ENCODE results near the gene RNF44. TPM values are rescaled to one million over a fixed set of nuclear protein-coding genes. Genes with fewer than 3 reads are reported as not detected.

RNF44 gene
- total and polyA plus RNA-seq, 2 of the 4 experiments (the other 2 are of a cell fraction) = 0.54 to 12.4 TPM

GRCh38 chr5:176548967-176549444 is 11.8 kb upstream of the RNF44 start, which contains the start of gene CDHR2:
Gene CDHR2, plus strand, starts transcription at chr5:176549342. Its CDS starts 16,011 bp downstream, at chr5:176565353.
- Histone ChIP-seq H3K56ac (ENCODE audit: extremely low read depth, insufficient read depth, low read length) (no peak within 1 kb of the TSS), H2BK15ac (ENCODE audit: low read depth, low read length) (no peak within 1 kb of the TSS), H3K9me1 (ENCODE audit: insufficient read depth, low read length) (no peaks in the 10 kb centered on the region), H3K27me3 (ENCODE audit: control insufficient read depth, insufficient read depth, low read length) (peaks cover 16% of the 10 kb centered on the region; the same call in 1 of the 2 replicates), H4K91ac (ENCODE audit: insufficient read depth, low read depth, low read length) (no peak within 1 kb of the TSS), H3K4me2 (ENCODE audit: low read depth, low read length) (no peak within 1 kb of the TSS), H3K23ac (ENCODE audit: low read depth, low read length) (no peak within 1 kb of the TSS), H3K4ac (ENCODE audit: low read depth, low read length) (no peak within 1 kb of the TSS), H2AFZ (replicated peaks; ENCODE audit: low read length, poor library complexity) (peak within 1 kb of the TSS; percentile 6), H3K4me1 (ENCODE audit: control insufficient read depth, insufficient read depth, low read length) (0 out of 2 replicates have a peak, but pooled peaks cover under 1% of the 10 kb centered on the region), H2AK5ac (ENCODE audit: low read depth, low read length) (no peak within 1 kb of the TSS), H2BK120ac (ENCODE audit: low read depth, low read length) (no peak within 1 kb of the TSS), H4K5ac (ENCODE audit: low read depth, low read length) (no peak within 1 kb of the TSS), H2BK5ac (ENCODE audit: low read depth, low read length, poor library complexity, severe bottlenecking) (no peak within 1 kb of the TSS), H3K4me3 (ENCODE audit: insufficient read depth, low read depth, low read length) (no peak within 1 kb of the TSS), H4K8ac (ENCODE audit: low read depth in 2 of 2, low read length in 2 of 2) (no peak within 1 kb of the TSS), H3K18ac (ENCODE audit: low read depth, low read length) (no peak within 1 kb of the TSS), H3K79me1 (ENCODE audit: low read depth in 1 of 2, low read length in 2 of 2) (no peaks in the 10 kb centered on the region), H4K20me1 (ENCODE audit: insufficient read depth, low read length) (no peaks in the 10 kb centered on the region), H2BK20ac (ENCODE audit: low read depth, low read length) (no peak within 1 kb of the TSS), H3K36me3 (ENCODE audit: control insufficient read depth, insufficient read depth, low read length) (no peaks in the 10 kb centered on the region), H3K27ac (ENCODE audit: insufficient read depth, low read length) (no peak within 1 kb of the TSS), H3K9me3 (ENCODE audit: control insufficient read depth, insufficient read depth, low read length) (no peaks in the 10 kb centered on the region), H3K14ac (replicated peaks; ENCODE audit: low read depth, low read length) (no peak within 1 kb of the TSS), H3K9ac (ENCODE audit: low read depth, low read length) (no peak within 1 kb of the TSS), H2AK9ac (replicated peaks; ENCODE audit: low read depth, low read length, poor library complexity) (peak within 1 kb of the TSS; percentile 16)
- no peak for ATAC-seq (ENCODE audit: low read depth)
- no peak for TF ChIP-seq FOS (IDR thresholded peaks at IDR 0.05; ENCODE audit: low read depth, low read length)
- TF ChIP-seq RAD21 (IDR thresholded peaks at IDR 0.05; ENCODE audit: low read length) = no peak
- TF ChIP-seq BHLHE40 (IDR thresholded peaks at IDR 0.05; ENCODE audit: low read depth, low read length) = no peak
- no peak for TF ChIP-seq POLR2A (IDR thresholded peaks at IDR 0.05; ENCODE audit: low read depth, low read length)
- TF ChIP-seq USF2 (IDR thresholded peaks at IDR 0.05; ENCODE audit: low read depth, low read length) = no peak
- no peak for TF ChIP-seq NFE2L2 (IDR thresholded peaks at IDR 0.05; ENCODE audit: low read depth, low read length)
- TF ChIP-seq MXI1 (IDR thresholded peaks at IDR 0.05; ENCODE audit: borderline replicate concordance, low read depth, low read length) = no peak
- TF ChIP-seq CEBPB (IDR thresholded peaks at IDR 0.05; ENCODE audit: low read depth, low read length) = no peak
- TF ChIP-seq SMC3 (IDR thresholded peaks at IDR 0.05; ENCODE audit: low read depth, low read length) = no peak
- no peak for TF ChIP-seq CTCF (conservative IDR thresholded peaks at IDR 0.05; ENCODE audit: low read depth, low read length)
- no peak for TF ChIP-seq MAFK (IDR thresholded peaks at IDR 0.05; ENCODE audit: low read depth, low read length)
- TF ChIP-seq MAZ (IDR thresholded peaks at IDR 0.05; ENCODE audit: borderline replicate concordance, low read depth, low read length) = no peak
- no peak for TF ChIP-seq ELK1 (IDR thresholded peaks at IDR 0.05; ENCODE audit: borderline replicate concordance, low read depth, low read length)
- TF ChIP-seq RFX5 (IDR thresholded peaks at IDR 0.05; ENCODE audit: low read depth, low read length) = no peak
- no peak for TF ChIP-seq CHD1 (IDR thresholded peaks at IDR 0.05; ENCODE audit: low read depth, low read length)
- TF ChIP-seq RCOR1 (IDR thresholded peaks at IDR 0.05; ENCODE audit: insufficient replicate concordance, low read length) = no peak
- in situ Hi-C loops (cut with MboI; ENCODE audit: low sequenced_read_pairs) (no loop called here), intact Hi-C loops (cut with micrococcal nuclease) (no loop called here), dilution Hi-C loops (cut with HindIII; ENCODE audit: low sequenced_read_pairs, unreplicated experiment) (no loop called here)
- CTCF ChIA-PET = no interaction called here
- DNase-seq = no peak
- POLR2A ChIA-PET (ENCODE audit: unreplicated experiment) = interaction anchor here (0.6 kb wide), 1 partner anchor 12 kb away, joined by 5 read pairs; the partner anchor contains the start of gene RNF44
- no TSS peak for BruUV-seq (replicated peaks)
- WGBS, 2 experiments (ENCODE audit: extremely low coverage in 2 of 2, insufficient read length in 1 of 2) = 100% methylated on average over 1 of the region's 18 CpGs; no CpG with 5 or more reads in 1 of the 2 experiments

Data from IMR-90 (cell line).